Thoracic aorta (tissue), 2 donors: ENCODE data around the gene ARHGAP24. TPM values are rescaled to one million over a fixed set of nuclear protein-coding genes. Genes with fewer than 3 reads are reported as not detected.

ENCODE experiments used
- ATAC-seq: fragments of 150-250 bp; one replicate; pipeline ENCODE4 v1.8.0; 2017; ENCODE audit warnings: low read depth; ENCODE audit not compliant: insufficient number of reproducible peaks, low FRiP score
- DNase-seq: peaks from one replicate; pipeline ENCODE4 v3.0.0-alpha.2; 2020; ENCODE audit warnings: low spot score
- H3K27ac ChIP-seq, 2 donors: fragments of 200-600 bp; sonication (generic); 1 replicate in 1 of 2; 2 replicates in 1 of 2; pipeline ENCODE4 v1.5.1; 2016; ENCODE audit warnings: mild to moderate bottlenecking in 2 of 2, moderate library complexity in 2 of 2
- H3K27me3 ChIP-seq: fragments of 200-600 bp; sonication (generic); replicated peaks from 2 replicates; pipeline ENCODE4 v1.6.0; 2016; ENCODE audit warnings: mild to moderate bottlenecking; ENCODE audit not compliant: insufficient read depth
- H3K36me3 ChIP-seq: fragments of 200-600 bp; sonication (generic); one replicate; pipeline ENCODE4 v1.5.1; 2016
- H3K4me1 ChIP-seq, 2 donors: fragments of 200-600 bp; sonication (generic); 1 replicate in 1 of 2; 2 replicates in 1 of 2; pipeline versions ENCODE4 v1.5.1 to v1.6.0; 2016; ENCODE audit warnings: low read depth in 2 of 2, mild to moderate bottlenecking in 1 of 2; ENCODE audit not compliant: control insufficient read depth in 1 of 2
- H3K4me3 ChIP-seq: fragments of 200-600 bp; sonication (generic); 2 replicates; pipeline ENCODE4 v1.5.1; 2016; ENCODE audit warnings: mild to moderate bottlenecking
- H3K9me3 ChIP-seq: fragments of 200-600 bp; sonication (generic); 2 replicates; pipeline ENCODE4 v1.5.1; 2016
- CTCF ChIP-seq: fragments of 200-600 bp; sonication (generic); IDR thresholded peaks from one replicate; pipeline ENCODE4 v1.5.1; 2019; ENCODE audit warnings: antibody characterized with exemption
- total RNA-seq, 2 donors: library from RNA; depleted of rRNA; stranded (reverse); fragments of >200 nt; gene quantifications; one replicate each; pipeline versions ENCODE4 v1.1.0 to v1.2.3, GENCODE V29; 2016

Gene ARHGAP24
- total RNA-seq, 2 donors from 2014 or later = 30.1 to 43.6 TPM

GRCh38 chr4:85448906-85449890, 25.8 kb upstream of the ARHGAP24 start:
- DNase-seq (no peak), ATAC-seq (no peak)
- Histone ChIP-seq H3K4me1 (peaks cover 0 to 11% of the 10 kb centered on the region in 2 donors), H3K4me3 (no peak overlapping the region), H3K9me3 (no peaks in the 10 kb centered on the region), H3K36me3 (no peaks in the 10 kb centered on the region), H3K27ac (no peak overlapping the region), H3K27me3 (no peaks in the 10 kb centered on the region)
- no peak for TF ChIP-seq CTCF

GRCh38 chr4:85452058-85452731, 22.8 kb upstream of the ARHGAP24 start:
- no peak for TF ChIP-seq CTCF
- no peak for DNase-seq
- Histone ChIP-seq H3K4me1 (no peaks in the 10 kb centered on the region), H3K9me3 (no peaks in the 10 kb centered on the region), H3K36me3 (no peaks in the 10 kb centered on the region), H3K4me3 (no peak overlapping the region), H3K27me3 (no peaks in the 10 kb centered on the region), H3K27ac (no peak overlapping the region)
- no peak for ATAC-seq

GRCh38 chr4:85455942-85456341, 19.0 kb upstream of the ARHGAP24 start:
- Histone ChIP-seq H3K4me3 (no peak overlapping the region), H3K36me3 (no peaks in the 10 kb centered on the region), H3K9me3 (no peaks in the 10 kb centered on the region), H3K27ac (no peak overlapping the region), H3K4me1 (no peaks in the 10 kb centered on the region), H3K27me3 (no peaks in the 10 kb centered on the region)
- DNase-seq = no peak
- no peak for ATAC-seq
- no peak for TF ChIP-seq CTCF

- ATAC-seq = no peak
- H3K27me3 ChIP-seq = no peaks in the 10 kb centered on the region
- H3K9me3 ChIP-seq = no peaks in the 10 kb centered on the region
- no peak for DNase-seq
- no peak overlapping the region for H3K27ac ChIP-seq
- TF ChIP-seq CTCF = no peak
- H3K4me3 ChIP-seq = no peak overlapping the region
- no peaks in the 10 kb centered on the region for H3K4me1 ChIP-seq
- H3K36me3 ChIP-seq = no peaks in the 10 kb centered on the region
Observed at GRCh38 chr4:85457752-85458467, 17.0 kb upstream of the ARHGAP24 start.

- Histone ChIP-seq H3K4me3 (no peak overlapping the region), H3K36me3 (no peaks in the 10 kb centered on the region), H3K27ac (no peak overlapping the region), H3K4me1 (no peaks in the 10 kb centered on the region), H3K9me3 (no peaks in the 10 kb centered on the region), H3K27me3 (no peaks in the 10 kb centered on the region)
- TF ChIP-seq CTCF = no peak
- DNase-seq (no peak), ATAC-seq (no peak)
Observed at GRCh38 chr4:85459736-85460135, 15.2 kb upstream of the ARHGAP24 start.
